HG03565 (cell line): ENCODE data around the gene TTYH1.
"Not testable (repeated sequence)": the region's sequence is repeated elsewhere in the genome, so short reads cannot be mapped to it uniquely, and the experiment has no call there.

Experiments used
- ATAC-seq: cut with Tn5 transposase; IDR thresholded peaks from one replicate; pipeline ENCODE4 v1.9.1; 2021; ENCODE audit warnings: mild to moderate bottlenecking, moderate library complexity; ENCODE audit not compliant: unreplicated experiment

The TTYH1 gene

GRCh38 chr19:54415208-54415900 is at the start of gene TTYH1:
Gene TTYH1, plus strand, starts transcription at chr19:54415464. Its CDS starts 89 bp downstream, at chr19:54415553.
- no peak for ATAC-seq

GRCh38 chr19:54365798-54366197 is 49.5 kb upstream of the TTYH1 start:
- not testable (repeated sequence) for ATAC-seq

GRCh38 chr19:54366811-54367210 is 48.5 kb upstream of the TTYH1 start:
- no peak for ATAC-seq

GRCh38 chr19:54369082-54369687 is 46.1 kb upstream of the TTYH1 start:
- no peak for ATAC-seq

GRCh38 chr19:54369688-54370433 is 45.4 kb upstream of the TTYH1 start:
- ATAC-seq: not testable (repeated sequence)

GRCh38 chr19:54370434-54370796 is 44.8 kb upstream of the TTYH1 start:
- not testable (repeated sequence) for ATAC-seq

GRCh38 chr19:54371453-54371852 is 43.8 kb upstream of the TTYH1 start:
- not testable (repeated sequence) for ATAC-seq

GRCh38 chr19:54373781-54374631 is 41.3 kb upstream of the TTYH1 start:
- no peak for ATAC-seq

GRCh38 chr19:54375181-54375938 is 39.9 kb upstream of the TTYH1 start:
- not testable (repeated sequence) for ATAC-seq

GRCh38 chr19:54376610-54377285 is 38.5 kb upstream of the TTYH1 start:
- ATAC-seq: no peak

GRCh38 chr19:54379187-54379678 is 36.0 kb upstream of the TTYH1 start:
- no peak for ATAC-seq

GRCh38 chr19:54380897-54381296 is 34.4 kb upstream of the TTYH1 start:
- no peak for ATAC-seq

- not testable (repeated sequence) for ATAC-seq
Observed at GRCh38 chr19:54382041-54382440, 33.2 kb upstream of the TTYH1 start.

GRCh38 chr19:54383330-54383729 is 31.9 kb upstream of the TTYH1 start:
- ATAC-seq: no peak

- ATAC-seq: no peak
Observed at GRCh38 chr19:54387991-54388801, 27.1 kb upstream of the TTYH1 start.

GRCh38 chr19:54388802-54389139 is 26.5 kb upstream of the TTYH1 start:
- no peak for ATAC-seq

GRCh38 chr19:54389553-54389952 is 25.7 kb upstream of the TTYH1 start:
- ATAC-seq: no peak

GRCh38 chr19:54390942-54391577 is 24.2 kb upstream of the TTYH1 start:
- ATAC-seq: no peak
